HG02798 (cell line): ENCODE measurements around the gene IL2RA.
A peak's percentile ranks its signal among the peaks of the same experiment; 100 is the strongest.

ENCODE experiments used
- ATAC-seq: cut with Tn5 transposase; IDR thresholded peaks from one replicate; pipeline ENCODE4 v1.9.1; 2021; ENCODE audit warnings: mild to moderate bottlenecking; ENCODE audit not compliant: unreplicated experiment, poor library complexity

IL2RA gene

DNA sequence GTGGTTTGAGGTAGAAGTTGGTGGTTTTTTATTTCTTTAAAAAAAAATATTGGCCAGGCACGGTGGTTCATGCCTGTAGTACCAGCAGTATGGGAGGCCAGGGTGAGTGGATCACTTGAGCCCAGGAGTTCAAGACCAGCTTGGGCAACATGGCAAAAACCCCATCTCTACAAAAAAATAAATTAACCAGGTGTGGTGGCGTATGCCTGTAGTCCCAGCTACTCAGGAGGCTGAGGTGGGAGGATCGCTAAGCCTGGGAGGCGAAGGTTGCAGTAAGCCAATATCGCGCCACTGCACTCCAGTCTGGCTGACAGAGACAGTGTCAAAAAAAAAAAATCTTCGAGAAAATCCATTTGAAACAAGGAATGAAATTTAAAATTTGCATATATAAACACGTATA, 1.1 kb downstream of the IL2RA start:
- no peak for ATAC-seq

DNA sequence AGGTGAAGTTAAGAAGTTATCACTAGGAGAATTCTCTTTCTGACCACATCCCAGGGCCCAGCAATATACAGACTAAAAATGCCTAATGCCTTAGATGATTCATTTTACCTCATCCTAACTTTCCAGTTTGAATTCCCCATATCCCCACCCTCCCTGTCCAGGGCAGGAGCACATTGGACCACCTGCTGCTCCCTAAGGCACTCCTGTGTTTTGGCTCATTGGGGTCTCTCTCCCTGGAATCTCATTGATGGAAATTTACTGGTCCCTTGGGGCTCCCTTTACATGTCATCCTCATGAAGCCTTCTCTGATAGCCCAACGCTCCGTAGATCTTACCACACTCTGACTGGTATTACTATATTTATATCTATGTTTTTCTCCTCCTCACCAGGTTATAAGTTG, 2.7 kb downstream of the IL2RA start:
- no peak for ATAC-seq

- ATAC-seq = peak; percentile 40
These were observed 3.3 kb downstream of the IL2RA start for GRCh38 chr10:6058682-6059475.

- no peak for ATAC-seq
These were observed 5.6 kb downstream of the IL2RA start for GRCh38 chr10:6056411-6057135.

- no peak for ATAC-seq
These were observed 6.2 kb downstream of the IL2RA start for GRCh38 chr10:6055929-6056328.

DNA sequence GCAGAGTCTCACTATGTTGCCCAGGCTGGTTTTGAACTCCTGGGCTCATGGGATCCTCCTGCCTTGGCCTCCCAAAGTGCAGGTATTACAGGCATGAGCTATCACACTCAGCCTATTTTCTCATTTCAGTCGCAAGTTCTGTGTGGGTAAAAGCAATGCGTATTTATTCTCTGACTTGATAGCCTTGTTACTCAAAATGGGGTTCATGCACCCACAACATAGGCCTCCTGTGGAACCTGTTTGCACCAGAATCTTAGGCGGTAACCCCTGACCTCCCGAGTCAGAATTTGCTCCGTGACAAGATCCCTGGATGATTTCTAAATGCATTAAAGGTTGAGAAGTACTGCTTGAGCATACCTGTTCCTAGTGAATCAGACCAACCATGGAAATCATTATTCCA, 7.3 kb downstream of the IL2RA start:
- no peak for ATAC-seq

DNA sequence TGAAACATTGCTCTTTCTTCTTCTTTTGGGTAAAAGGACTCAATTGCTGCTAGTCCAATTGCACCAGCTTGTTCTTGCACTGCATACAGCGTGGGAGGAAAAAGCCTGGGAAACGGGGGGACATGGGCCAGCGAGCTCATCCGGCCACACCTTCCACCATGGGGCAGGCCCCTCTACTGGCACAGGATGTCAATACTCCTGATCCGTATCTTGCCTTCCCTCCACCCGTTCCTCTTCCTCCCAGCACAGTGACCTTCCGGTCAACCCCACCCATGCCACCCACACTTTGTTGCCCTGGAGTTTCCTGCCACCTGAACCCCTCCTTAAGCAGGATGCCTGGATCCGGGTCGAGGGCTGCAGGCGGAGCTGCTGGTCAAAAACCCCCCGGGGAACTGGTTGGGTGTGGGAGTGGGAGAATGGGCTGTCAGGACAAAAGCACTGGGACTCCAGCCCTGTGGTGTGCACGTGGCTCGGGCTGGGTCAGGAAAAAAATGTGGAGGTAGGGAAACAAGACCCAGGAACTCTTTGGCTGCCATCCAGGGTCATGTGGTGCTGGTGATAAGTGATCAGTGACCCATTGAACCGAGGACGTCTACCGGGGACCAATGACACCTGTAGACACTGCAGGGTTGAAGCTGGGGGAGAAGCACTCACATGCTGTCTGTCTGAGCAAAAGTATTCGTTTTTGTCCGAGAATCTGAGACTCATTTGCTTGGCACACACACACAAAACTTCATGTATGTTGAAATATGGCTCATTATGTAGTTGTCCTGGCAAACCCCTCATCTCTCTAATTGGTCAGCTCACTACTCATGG, 8.1 kb downstream of the IL2RA start:
- no peak for ATAC-seq

- ATAC-seq = no peak
These were observed 8.9 kb downstream of the IL2RA start for GRCh38 chr10:6053303-6053702.

DNA sequence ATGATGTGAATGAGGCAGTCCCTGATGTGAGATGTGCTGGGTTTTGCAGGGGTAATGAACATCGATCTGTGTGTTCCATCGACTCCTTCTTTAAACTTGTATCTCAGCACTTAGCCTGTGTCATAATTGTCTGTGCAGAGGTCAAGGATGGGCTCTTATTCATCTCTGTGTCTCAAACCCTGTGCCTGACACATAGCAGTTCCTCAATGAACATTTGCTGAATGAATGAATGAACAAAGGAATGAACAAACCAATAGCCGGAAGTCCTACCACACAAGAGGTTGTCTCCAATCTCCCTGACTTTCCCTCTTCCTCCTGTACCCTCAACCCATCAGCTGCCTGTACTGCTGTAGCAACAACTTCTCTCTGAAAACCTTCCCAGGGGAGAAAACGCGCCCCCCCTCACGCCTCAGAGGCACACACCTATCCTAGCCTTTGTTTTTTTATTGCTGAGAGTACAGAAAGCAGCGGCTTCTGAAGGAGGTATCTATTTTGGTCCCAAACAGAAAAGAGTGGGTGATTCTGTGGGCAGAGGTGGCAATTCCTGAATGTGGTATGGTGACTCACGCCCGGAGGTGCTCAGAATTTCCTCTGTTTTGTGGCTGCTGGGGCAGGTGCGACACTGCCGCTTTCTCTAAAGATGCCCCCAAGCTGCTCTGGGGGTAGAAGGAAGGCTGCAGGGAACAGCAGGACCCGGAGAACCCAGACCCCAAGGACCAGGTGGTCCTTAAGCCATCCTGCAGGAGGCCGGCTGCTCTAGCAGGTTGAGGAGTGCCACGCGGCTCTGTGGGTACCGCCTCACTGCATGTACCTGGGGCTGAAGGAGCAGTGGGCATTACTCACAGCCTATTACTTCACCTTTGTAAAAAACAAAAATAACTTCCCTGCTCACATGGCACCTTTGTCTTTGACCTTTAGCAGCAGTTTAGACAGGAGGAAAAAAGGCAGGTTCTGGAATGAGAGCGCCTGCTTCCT, 9.6 kb downstream of the IL2RA start:
- peak; percentile 48 for ATAC-seq

GRCh38 chr10:6050801-6051445, 11.2 kb downstream of the IL2RA start:
- peak; percentile 75 for ATAC-seq

- ATAC-seq = no peak
These were observed 13.2 kb downstream of the IL2RA start for GRCh38 chr10:6049031-6049400.

DNA sequence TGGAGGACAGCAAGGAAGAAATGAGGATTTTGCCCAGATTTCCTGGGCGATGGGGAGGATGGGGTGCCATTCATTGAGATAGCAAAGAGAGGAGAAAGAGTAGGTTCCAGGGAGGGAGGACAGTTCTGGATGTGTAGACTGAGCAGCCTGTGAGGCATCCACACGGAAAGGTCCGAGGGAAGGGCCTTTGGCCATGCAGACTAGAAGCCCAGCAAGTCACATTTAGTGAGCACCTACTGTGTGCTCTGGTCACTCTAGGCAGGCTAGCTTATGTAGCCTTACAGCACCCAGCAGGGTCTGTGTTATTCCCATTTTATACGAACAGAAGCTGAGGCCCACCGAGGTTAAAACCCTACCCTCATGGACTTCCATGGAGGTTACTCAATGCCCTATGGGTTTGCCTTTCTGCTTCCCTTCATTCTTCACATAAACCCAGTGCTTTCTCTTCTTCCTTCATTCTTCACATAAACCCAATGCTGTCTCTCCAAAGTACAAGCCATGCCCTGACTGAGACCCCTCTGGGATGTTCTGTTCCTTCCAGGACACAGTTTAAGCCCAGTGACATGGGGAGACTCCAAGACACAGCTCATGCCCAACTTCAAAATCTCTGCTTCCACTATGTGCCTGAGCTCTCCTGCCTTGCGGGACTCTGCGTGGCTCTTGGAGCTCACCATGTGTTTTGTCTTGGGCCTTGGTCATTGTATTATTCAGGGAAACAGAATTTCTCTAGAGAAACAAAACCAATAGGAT, 13.7 kb downstream of the IL2RA start:
- ATAC-seq = no peak

DNA sequence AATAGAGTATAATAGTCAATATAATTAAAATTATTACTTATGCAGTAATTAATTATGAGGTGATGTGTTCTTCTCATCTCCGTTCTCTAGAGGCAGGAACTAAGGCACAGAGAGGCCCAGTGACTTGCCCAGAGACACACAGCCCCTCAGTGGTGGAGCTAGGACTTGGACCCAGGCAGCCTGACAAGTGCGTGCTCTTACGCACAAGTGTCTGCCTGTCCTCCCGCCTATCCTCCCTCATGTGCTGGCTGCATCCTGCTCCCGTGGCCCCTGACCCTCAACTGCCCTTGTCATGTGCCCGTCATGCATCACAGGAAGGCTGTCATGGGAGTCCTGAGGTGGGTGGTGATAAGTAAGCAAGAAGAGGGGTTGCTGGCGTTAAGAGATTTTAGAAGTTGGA, 14.3 kb downstream of the IL2RA start:
- no peak for ATAC-seq

GRCh38 chr10:6046773-6047611, 15.2 kb downstream of the IL2RA start:
- no peak for ATAC-seq

DNA sequence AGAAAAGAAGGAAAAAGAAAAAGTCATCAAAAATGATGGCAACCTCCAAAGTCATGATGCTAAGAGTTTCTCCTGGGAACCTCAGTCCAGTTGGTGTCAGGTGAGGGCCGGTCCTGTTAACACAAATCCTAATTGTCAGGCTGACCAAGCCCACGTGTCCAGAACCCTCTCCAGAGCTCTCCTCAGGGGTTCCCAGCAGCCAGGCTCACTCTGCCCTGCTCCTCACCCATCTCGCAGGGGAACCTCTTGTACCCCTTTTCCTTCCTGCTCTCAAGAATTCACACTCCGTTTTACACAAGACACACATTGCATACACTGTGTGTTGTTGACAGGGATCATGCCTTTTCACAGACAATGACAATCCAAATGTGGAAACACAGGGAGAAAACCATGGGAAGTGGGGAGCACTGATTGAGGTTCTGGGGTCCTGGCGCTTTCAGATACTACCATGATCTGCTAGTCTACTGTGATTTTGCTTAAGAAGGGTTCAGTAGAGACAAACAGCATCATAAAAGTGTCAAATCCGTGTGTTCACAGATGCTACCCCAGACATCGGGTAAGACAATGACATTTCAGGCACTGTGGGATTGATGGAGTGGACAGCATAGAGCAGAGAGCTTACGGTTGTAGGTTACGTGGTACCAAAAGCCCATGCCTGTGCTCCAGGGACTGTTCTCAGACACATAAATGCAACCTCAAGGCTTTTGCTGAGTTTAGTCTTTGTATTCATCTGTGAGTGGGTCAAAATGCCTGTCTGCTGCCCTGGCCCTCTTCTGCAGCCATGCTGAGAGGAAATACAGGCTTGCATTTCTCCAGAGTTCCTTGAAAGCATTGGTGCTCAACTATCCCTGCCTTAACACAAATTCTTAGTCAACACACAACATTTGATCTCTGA, 16.0 kb downstream of the IL2RA start:
- no peak for ATAC-seq

DNA sequence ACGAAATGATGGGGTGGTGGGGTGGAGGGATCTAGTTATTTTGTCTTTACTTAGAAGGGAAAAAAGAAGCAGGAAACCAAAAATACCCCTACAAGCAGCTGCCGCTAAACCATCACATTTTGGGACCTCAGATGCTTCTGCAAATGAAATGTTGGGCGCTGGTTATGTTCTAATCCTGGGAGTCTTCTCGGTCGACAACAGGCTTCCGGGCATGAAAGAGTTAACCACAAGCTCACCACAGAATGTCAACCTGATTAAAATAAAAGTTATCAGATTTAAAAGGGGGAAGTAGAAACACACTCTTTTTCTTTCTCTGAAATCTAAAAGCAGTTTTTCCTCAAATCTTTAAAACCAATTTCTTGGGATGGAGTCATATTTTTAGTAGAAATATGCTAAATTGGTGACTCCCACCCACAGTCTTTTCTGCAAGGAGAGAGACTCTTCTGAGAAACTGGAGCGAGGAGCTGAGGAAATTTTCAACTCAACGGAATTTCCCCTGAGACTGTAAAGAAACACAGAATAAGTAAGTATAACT, 16.8 kb downstream of the IL2RA start:
- ATAC-seq = peak; percentile 24
